Stimulated activated CD8-positive, alpha-beta memory T cell treated with anti-CD3 and anti-CD28 coated beads, Interleukin-7, amount 100 ng/mL, for 48 hours (primary cell): Measurements from ENCODE around the gene EEF1E1.
A peak's percentile ranks its signal among the peaks of the same experiment; 100 is the strongest.
"Not testable (repeated sequence)": the region's sequence is repeated elsewhere in the genome, so short reads cannot be mapped to it uniquely, and the experiment has no call there.

Source experiments
- DNase-seq, 2 donors: peaks; one replicate each; pipeline ENCODE4 v3.0.0-alpha.2; 2020; ENCODE audit warnings: low read depth in 1 of 2; ENCODE audit errors: extremely low read depth in 1 of 2

EEF1E1 gene

GRCh38 chr6:8064638-8065518, 37.5 kb downstream of the EEF1E1 start:
- DNase-seq = no peak

DNA sequence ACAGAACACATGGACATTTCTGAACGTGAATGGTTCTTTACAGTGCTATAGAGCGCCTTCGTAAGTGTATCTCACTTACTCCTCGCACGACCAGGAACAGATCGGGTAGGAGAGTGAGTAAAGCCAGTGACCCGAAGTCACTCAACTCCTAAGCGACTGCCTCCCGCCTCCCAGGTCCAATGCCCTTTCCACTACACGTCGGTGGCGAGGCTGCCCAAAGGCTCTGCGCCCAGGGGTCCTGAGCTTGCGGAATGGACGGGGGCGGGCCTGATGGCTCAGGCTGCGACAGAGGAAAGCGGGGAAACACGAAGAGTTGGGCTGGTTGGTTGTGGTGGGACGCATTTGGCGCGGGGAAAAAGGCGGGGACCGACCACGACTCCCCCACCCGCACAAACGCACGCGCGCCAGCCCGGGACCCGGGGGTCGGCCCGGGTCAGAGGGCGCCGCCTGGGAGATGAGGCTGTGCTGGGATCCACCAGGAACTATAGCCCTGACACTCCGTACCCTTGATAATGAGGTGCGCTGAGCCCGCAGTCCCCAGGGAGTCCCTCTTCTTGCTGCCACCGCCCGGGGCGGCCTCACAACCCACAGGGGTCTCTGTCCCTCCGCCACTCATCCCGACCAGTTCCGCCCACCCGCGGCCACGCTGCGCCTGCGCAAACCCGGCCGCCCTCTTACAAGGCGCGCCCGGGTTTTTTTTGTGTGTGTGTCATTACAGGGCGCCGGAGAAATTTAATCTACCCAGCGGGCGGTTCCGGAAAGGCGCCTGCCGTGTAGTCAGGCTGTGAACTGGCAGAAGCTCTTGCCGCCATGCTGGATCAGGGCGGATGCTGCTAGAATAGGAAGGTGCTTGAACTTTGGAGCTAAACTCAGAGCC, 38.3 kb downstream of the EEF1E1 start, which contains the start of gene BLOC1S5:
Gene BLOC1S5, minus strand, starts transcription at position 629 of the 877 bp plus-strand sequence. Its CDS starts 13 bp downstream, at position 616.
- peak; percentile 93 to 97 for DNase-seq

DNA sequence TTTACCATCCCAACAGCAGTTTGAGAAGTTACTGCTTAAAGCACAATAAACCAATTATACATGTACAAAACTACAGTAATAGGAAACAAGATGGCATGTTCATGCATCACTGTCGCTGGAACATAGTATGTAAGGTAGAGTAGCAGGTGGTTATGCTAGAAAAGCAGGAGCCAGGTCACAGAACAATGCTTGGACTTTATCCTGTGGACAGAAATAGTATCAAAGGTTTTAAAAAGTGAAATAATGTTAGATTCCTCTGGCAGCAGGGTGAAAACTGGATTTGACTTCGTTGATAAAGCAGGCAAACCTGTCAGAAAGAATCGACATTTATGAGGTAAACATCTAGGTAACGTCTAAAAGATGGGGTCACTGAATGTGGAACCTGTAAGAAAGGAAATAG, 40.6 kb downstream of the EEF1E1 start:
- DNase-seq = no peak

GRCh38 chr6:8060346-8060745, 42.0 kb downstream of the EEF1E1 start:
- DNase-seq = no peak

DNA sequence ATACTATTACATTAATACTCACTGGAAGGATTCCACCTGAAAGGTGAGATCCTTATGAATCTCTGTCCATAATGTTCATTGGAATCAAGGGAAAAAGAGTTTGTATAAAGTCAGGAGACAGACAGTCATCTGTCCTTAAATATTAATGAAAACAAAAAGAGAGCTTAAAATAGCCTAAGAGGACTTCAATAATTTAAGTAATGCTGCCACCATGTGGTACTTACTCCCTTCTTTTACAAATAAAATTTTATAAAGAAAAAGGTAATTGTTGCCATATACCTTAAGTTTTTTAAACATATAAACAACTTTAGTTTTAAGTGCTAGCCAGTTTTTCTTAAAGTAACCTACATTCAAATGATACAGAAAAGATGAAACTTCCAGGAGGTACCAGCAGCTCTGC, 43.2 kb downstream of the EEF1E1 start:
- DNase-seq = no peak

DNA sequence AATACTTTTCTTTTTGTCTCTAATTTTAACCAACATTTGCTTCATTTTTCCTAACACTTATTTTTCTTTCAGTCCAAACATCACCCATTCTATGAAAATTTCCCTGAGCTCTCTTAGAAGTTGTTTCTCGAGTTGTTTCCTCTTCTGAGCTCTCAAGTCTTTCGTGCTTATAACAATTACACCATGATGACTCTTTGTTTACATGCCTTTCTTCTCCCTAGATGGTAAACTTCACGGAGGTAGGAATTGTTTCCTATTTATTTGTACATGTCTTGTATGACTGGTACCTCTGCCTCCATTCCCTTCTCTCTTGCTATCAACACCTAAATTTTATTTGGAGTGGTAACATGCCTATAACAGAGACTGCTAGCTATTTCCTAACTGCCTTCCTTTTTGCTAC, 44.6 kb downstream of the EEF1E1 start:
- no peak for DNase-seq

DNA sequence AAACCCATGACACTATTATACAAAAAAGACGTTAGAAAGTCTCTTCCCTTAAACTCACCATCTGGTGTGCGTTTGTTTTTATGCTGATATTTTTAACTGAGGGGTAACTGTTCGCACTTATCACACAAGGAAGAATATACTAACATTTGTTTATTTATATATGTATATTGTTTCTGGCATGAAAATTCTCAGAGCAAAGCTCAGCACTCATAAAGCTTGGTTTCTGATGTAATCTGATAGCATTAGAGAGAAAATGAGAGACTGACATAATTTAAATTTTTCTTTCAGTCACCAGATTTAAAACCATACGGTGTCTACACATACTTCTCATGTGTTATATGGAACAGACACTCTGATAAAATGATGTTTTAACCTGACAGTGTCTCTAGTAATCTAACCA, 45.1 kb downstream of the EEF1E1 start:
- no peak for DNase-seq

DNA sequence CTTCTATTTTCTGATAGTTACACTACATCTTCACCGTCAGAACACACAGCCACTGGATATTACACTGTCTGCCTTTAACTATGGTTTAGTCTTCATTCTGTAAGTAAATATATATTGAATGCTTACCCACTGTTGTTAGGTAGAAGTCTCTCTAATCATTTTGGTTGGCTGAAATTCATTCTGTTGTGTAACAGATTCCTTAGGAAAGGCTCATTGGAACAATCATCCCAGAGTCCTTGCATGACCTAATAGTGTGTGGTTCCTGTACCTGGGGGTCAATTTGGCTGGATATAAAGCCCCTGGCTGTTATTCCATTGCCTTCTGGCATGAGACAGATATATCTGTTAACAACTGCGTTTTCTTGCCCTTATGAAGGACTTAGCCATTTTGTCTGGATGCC, 48.1 kb downstream of the EEF1E1 start:
- no peak for DNase-seq

- DNase-seq = no peak
These were observed 54.6 kb downstream of the EEF1E1 start for GRCh38 chr6:8047541-8048292.

DNA sequence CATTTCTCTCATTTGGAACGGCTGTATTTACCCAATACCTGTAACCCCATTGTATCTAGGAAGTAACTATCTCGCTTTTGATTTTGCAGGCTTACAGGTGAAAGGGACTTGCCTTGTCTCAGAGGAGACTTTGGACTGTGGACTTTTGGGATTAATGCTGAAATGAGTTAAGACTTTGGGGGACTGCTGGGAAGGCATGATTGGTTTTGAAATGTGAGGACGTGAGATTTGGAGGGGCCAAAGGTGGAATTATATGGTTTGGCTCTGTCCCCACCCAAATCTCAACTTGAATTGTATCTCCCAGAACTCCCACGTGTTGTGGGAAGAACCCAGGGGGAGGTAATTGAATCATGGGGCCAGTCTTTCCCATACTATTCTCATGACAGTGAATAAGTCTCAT, 56.6 kb downstream of the EEF1E1 start:
- not testable (repeated sequence) for DNase-seq

GRCh38 chr6:8043221-8043620, 59.1 kb downstream of the EEF1E1 start:
- DNase-seq = no peak

- no peak for DNase-seq
These were observed 60.3 kb downstream of the EEF1E1 start for GRCh38 chr6:8041913-8042583.

DNA sequence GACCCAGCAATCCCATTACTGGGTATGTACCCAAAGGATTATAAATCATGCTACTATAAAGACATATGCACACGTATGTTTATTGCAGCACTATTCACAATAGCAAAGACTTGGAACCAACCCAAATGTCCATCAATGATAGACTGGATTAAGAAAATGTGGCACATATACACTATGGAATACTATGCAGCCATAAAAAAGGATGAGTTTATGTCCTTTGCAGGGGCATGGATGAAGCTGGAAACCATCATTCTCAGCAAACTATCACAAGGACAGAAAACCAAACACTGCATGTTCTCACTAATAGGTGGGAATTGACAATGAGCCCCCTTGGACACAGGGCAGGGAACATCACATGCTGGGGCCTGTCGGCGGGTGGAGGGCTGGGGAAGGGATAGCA, 68.2 kb downstream of the EEF1E1 start:
- DNase-seq = not testable (repeated sequence)

DNA sequence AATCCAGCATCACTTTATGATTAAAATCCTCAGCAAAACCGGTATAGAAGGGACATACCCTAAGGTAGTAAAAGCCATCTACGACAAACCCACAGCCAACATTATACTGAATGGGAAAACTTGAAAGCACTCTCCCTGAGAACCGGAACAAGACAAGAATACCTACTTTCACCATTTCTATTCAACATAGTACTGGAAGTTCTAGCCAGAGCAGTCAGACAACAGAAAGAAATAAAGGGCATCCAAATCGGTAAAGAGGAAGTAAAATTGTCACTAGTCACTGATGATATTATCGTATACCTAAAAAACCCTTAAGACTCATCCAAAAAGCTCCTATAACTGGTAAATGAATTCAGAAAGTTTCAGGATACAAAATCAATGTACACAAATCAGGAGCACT, 71.4 kb downstream of the EEF1E1 start:
- no peak for DNase-seq
